GM19467 (cell line): ENCODE results near the gene ZNF268.
"Not testable (repeated sequence)": the region's sequence is repeated elsewhere in the genome, so short reads cannot be mapped to it uniquely, and the experiment has no call there.

Source experiments
- ATAC-seq: cut with Tn5 transposase; IDR thresholded peaks from one replicate; pipeline ENCODE4 v1.9.1; 2021; ENCODE audit warnings: mild to moderate bottlenecking, moderate library complexity; ENCODE audit not compliant: unreplicated experiment

ZNF268 gene

DNA sequence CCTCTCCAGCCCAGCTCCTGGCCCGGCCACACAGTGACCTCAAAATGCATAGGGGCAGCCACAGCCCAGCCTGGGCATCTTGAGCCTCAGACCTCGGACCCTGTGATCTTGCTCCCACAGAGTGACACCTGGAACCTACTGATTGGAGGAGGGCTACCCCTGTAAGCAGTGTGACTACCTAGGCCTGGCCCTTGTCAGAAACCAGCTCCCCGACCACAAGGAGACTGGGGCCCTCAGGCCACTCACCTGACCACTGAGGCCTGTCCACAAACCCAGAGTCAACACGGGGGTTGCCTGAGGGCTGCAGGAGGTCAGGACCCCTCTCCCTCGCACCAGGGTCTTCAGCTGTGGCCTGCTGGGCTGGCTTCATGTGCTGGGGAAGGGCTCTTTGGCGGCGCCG lies 45.4 kb downstream of the ZNF268 start:
- no peak for ATAC-seq

- no peak for ATAC-seq
These were observed 46.1 kb downstream of the ZNF268 start for GRCh38 chr12:133227281-133227852.

DNA sequence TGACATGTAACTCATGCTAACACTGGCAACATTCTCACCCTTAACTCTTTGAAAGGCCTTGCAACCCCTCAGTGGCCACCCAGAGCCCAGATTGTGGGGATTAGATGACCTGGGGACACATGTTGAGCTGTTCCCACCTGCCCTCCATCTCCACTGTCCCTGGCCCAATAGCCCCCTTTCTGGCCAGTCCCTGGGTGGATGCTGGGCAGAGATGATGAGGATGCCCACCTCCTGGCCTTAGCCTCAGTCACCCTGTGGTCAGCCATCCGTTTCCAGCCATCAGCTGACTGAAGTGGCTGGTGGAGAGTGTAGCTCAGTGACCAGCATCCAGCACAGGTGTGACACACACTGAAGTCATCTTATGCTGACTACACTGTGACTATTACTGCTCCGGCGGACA lies 49.7 kb downstream of the ZNF268 start:
- ATAC-seq: no peak

GRCh38 chr12:133233006-133233405 lies 51.7 kb downstream of the ZNF268 start:
- ATAC-seq: no peak

- ATAC-seq: no peak
These were observed 52.8 kb downstream of the ZNF268 start for GRCh38 chr12:133233993-133234564.

DNA sequence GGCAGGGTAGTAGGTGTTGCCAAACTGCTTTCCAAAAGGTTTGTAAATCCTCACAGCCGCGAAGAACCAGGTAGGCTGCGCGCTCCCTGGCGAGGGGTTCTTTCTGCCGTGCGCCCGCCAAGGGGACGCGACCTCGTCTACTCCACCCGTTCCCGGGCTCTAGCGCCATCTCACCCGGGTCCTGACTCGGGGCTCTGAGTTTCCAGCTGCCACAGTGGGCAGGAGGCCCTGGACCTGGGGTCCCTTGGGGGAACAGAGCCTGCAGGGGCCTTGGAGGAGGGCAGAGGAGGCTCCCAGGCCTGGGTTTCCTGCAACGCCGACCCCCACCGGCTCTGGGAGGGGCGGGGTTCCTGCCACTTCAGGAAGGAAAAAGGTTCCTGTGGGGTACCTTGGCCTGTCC lies 53.7 kb downstream of the ZNF268 start:
- no peak for ATAC-seq

DNA sequence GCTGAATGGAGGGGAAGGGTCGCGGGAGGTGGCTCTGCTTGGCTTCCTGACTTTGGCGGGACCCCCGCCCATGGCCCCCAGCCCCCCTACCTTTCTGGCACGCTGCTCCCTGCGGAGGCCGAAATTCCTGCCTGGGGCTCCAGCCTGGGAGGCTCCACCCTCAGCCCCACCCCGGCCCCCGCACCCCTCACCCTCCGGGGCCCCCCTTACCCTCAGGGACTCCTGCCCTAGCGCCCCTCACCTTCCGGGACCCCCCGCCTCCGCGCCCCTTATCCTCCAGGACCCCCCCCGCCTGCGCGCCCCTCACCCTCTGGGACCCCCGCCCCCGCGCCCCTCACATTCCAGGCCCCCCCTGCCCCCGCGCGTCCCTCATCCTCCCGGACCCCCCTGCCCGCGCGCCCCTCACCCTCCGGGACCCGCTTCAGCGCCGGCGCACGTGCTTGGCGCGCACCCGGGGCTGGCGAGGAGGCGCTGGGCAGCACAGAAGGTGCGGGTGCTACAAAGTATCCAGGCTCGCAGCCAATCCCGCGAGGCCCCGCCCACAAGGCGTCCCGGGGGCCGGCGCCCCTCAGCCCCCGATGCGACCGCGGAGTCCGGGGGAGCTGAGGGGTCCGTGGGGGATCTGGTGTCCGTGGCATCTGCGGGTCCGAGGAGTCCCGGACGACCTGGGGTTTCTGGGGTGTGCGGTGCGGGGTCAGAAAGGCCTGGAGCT lies 54.3 kb downstream of the ZNF268 start, which contains the start of gene ANHX:
ANHX (minus strand) TSS at position 477 of the 712 bp plus-strand sequence. CDS start 1,521 bp downstream, outside the sequence.
- no peak for ATAC-seq

GRCh38 chr12:133236144-133236543 lies 54.8 kb downstream of the ZNF268 start:
- no peak for ATAC-seq

DNA sequence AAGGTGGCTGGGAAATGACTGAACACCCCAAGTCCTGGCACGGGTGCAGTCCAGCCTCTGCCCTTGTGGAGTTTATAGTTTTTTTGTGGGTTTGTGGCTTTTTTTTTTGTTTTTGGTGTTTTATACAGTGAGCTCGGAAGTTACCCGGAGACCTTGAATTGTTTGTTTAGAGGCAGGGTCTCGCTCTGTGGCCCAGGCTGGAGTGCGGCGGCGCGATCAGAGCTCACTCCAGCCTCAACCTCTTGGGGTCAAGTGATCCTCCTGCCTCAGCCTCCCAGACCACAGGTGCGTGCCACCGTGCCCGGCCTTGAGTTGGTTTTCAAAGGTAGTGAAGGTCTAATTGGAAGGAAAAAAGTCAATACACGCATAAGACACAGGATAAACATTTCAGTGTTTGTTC lies 55.3 kb downstream of the ZNF268 start:
- no peak for ATAC-seq

DNA sequence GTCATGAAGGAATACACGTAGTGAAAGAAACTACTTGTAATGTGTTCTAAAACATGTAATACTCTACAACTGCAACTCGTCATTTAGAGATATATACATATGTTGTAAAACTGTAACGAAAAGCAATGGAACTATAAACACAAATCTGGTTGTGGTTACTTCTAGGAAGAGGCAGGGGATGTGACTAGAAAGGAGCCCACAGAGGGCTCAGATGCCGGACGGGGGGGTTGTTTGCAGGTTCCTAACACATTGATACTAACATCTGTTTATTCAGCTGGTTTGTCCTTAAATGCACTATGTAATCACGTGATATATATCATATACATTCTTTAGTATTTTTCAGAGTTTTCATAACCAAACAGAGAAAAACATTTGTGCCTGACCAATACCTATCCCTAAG lies 70.4 kb downstream of the ZNF268 start:
- ATAC-seq: no peak

DNA sequence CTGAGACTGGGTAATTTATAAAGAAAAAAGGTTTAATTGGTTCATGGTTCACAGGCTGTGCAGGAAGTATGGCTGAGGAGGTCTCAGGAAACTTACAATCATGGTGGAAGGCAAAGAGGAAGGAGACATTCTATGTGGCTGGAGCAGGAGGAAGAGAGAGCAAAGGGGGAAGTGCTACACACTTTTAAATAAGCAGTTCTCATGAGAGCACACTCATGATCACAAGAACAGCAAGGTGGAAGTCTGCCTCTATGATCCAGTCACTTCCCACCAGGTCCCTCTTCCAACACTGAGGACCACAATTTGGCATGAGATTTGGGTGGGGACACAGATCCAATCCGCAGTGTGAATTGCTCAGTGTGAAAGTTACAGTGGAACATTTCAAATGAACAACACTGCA lies 74.5 kb downstream of the ZNF268 start:
- ATAC-seq: not testable (repeated sequence)

- no peak for ATAC-seq
These were observed 75.0 kb downstream of the ZNF268 start for GRCh38 chr12:133256321-133256720.

GRCh38 chr12:133264173-133264572 lies 82.9 kb downstream of the ZNF268 start:
- ATAC-seq: no peak
